Measurements from ENCODE around the gene KDM1A.
"Not testable (repeated sequence)": the region's sequence is repeated elsewhere in the genome, so short reads cannot be mapped to it uniquely, and the experiment has no call there.

DNA sequence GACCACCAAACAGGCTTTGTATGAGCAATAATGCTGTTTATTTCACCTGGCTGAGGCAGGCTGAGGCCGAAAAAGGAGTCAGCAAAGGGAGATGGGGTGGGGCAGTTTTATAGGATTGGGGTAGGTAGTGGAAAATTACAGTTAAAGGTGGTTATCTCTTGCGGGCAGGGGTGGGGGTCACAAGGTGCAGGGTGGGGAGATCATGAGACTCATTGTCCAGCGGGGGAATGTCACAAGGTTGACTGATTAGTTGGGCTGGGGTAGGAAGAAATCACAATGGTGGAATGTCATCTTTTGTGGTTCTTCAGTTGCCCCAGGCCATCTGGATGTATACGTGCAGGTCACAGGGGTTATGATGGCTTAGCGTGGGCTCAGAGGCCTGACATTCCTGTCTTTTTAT lies 21.7 kb upstream of the KDM1A start:
- TF ChIP-seq, protein P1, sequence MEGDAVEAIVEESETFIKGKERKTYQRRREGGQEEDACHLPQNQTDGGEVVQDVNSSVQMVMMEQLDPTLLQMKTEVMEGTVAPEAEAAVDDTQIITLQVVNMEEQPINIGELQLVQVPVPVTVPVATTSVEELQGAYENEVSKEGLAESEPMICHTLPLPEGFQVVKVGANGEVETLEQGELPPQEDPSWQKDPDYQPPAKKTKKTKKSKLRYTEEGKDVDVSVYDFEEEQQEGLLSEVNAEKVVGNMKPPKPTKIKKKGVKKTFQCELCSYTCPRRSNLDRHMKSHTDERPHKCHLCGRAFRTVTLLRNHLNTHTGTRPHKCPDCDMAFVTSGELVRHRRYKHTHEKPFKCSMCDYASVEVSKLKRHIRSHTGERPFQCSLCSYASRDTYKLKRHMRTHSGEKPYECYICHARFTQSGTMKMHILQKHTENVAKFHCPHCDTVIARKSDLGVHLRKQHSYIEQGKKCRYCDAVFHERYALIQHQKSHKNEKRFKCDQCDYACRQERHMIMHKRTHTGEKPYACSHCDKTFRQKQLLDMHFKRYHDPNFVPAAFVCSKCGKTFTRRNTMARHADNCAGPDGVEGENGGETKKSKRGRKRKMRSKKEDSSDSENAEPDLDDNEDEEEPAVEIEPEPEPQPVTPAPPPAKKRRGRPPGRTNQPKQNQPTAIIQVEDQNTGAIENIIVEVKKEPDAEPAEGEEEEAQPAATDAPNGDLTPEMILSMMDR (conservative IDR thresholded peaks at IDR 0.05; ENCODE audit: low read length): not testable (repeated sequence)
- not testable (repeated sequence) for TF ChIP-seq EZH2phosphoT487 (IDR thresholded peaks at IDR 0.05; ENCODE audit: borderline replicate concordance)
